ENCODE data around the gene UNC5B. TPM values are rescaled to one million over a fixed set of nuclear protein-coding genes. Genes with fewer than 3 reads are reported as not detected.

UNC5B gene
- total and polyA plus RNA-seq, 10 donors, result 0.74 to 21.1 (median 11.3) TPM

GRCh38 chr10:71204746-71205145, 7.6 kb upstream of the UNC5B start:
- Histone ChIP-seq H3K4me1 (peaks cover 6 to 10% (median 9%) of the 10 kb centered on the region in 6 donors), H3K27me3 (replicated peaks in 1 of 7) (peaks cover 1 to 37% (median 3%) of the 10 kb centered on the region in 7 donors), H3K36me3 (no peaks in the 10 kb centered on the region), H3K27ac (no peak overlapping the region), H3K9me3 (peaks cover 0 to 4% (median 0%) of the 10 kb centered on the region in 8 donors), H3K4me3 (no peak overlapping the region)
- intact Hi-C loops (cut with DNase I; ENCODE audit: low total_unique reads), result no loop called here
- TF ChIP-seq CTCF (IDR thresholded peaks at IDR 0.05 in 8 of 11, conservative IDR thresholded peaks at IDR 0.05 in 3 of 11) (no peak), POLR2AphosphoS5 (IDR thresholded peaks at IDR 0.05) (no peak), POLR2A (IDR thresholded peaks at IDR 0.05) (no peak)
- WGBS, 5 donors, result 27 to 65% (median 60%) methylated on average over 2 of the region's 2 CpGs
- DNase-seq, result no peak

GRCh38 chr10:71205468-71205867, 6.9 kb upstream of the UNC5B start:
- Histone ChIP-seq H3K27ac (no peak overlapping the region), H3K4me3 (no peak overlapping the region), H3K27me3 (replicated peaks in 1 of 7) (peaks cover 3 to 45% (median 11%) of the 10 kb centered on the region in 7 donors), H3K4me1 (peaks cover 6 to 10% (median 9%) of the 10 kb centered on the region in 6 donors), H3K9me3 (no peaks in the 10 kb centered on the region), H3K36me3 (no peaks in the 10 kb centered on the region)
- WGBS, 5 donors, result 53 to 82% (median 76%) methylated on average over 4 of the region's 4 CpGs
- intact Hi-C loops (cut with DNase I; ENCODE audit: low total_unique reads), result no loop called here
- no peak for DNase-seq
- no peak for TF ChIP-seq POLR2AphosphoS5 (IDR thresholded peaks at IDR 0.05)
- no peak for TF ChIP-seq POLR2A (IDR thresholded peaks at IDR 0.05)
- no peak for TF ChIP-seq CTCF (IDR thresholded peaks at IDR 0.05 in 8 of 11, conservative IDR thresholded peaks at IDR 0.05 in 3 of 11)

GRCh38 chr10:71206911-71207310, 5.5 kb upstream of the UNC5B start:
- intact Hi-C loops (cut with DNase I; ENCODE audit: low total_unique reads), result no loop called here
- peak; percentile 31 for DNase-seq
- no peak overlapping the region for H3K27ac ChIP-seq
- WGBS, 5 donors, result 65 to 83% (median 72%) methylated on average over 1 of the region's 1 CpG
- peaks cover 8 to 17% (median 11%) of the 10 kb centered on the region in 6 donors for H3K4me1 ChIP-seq
- no peak overlapping the region for H3K4me3 ChIP-seq
- H3K9me3 ChIP-seq, result no peaks in the 10 kb centered on the region
- no peak for TF ChIP-seq CTCF (IDR thresholded peaks at IDR 0.05 in 8 of 11, conservative IDR thresholded peaks at IDR 0.05 in 3 of 11)
- no peak for TF ChIP-seq POLR2A (IDR thresholded peaks at IDR 0.05)
- TF ChIP-seq POLR2AphosphoS5 (IDR thresholded peaks at IDR 0.05), result no peak
- no peaks in the 10 kb centered on the region for H3K36me3 ChIP-seq
- peaks cover 3 to 59% (median 24%) of the 10 kb centered on the region in 7 donors for H3K27me3 ChIP-seq (replicated peaks in 1 of 7)

GRCh38 chr10:71207578-71207977, 4.8 kb upstream of the UNC5B start:
- Histone ChIP-seq H3K27ac (no peak overlapping the region), H3K27me3 (replicated peaks in 1 of 7) (peaks cover 3 to 66% (median 29%) of the 10 kb centered on the region in 7 donors), H3K4me3 (no peak overlapping the region), H3K36me3 (no peaks in the 10 kb centered on the region), H3K9me3 (no peaks in the 10 kb centered on the region), H3K4me1 (peaks cover 10 to 24% (median 18%) of the 10 kb centered on the region in 6 donors)
- TF ChIP-seq CTCF (IDR thresholded peaks at IDR 0.05 in 8 of 11, conservative IDR thresholded peaks at IDR 0.05 in 3 of 11) (no peak), POLR2AphosphoS5 (IDR thresholded peaks at IDR 0.05) (no peak), POLR2A (IDR thresholded peaks at IDR 0.05) (no peak)
- intact Hi-C loops (cut with DNase I; ENCODE audit: low total_unique reads), result no loop called here
- DNase-seq, result no peak
